KMS-11 (cell line): Measurements from ENCODE around the gene RANBP17.

Experiments
- H2AFZ ChIP-seq: fragments of 200-600 bp; sonication (generic); 2 replicates; pipeline ENCODE4 v1.6.1; 2016; ENCODE audit warnings: antibody characterized with exemption, mixed run types, low read depth
- H3K27ac ChIP-seq: fragments of 200-600 bp; sonication (generic); 2 replicates; pipeline ENCODE4 v1.6.1; 2016; ENCODE audit warnings: mild to moderate bottlenecking, mixed run types
- H3K27me3 ChIP-seq: fragments of 200-600 bp; sonication (generic); 2 replicates; pipeline ENCODE4 v1.6.1; 2017; ENCODE audit warnings: mild to moderate bottlenecking, low read depth, mixed run types, moderate library complexity; ENCODE audit not compliant: insufficient read depth
- H3K36me3 ChIP-seq: fragments of 200-600 bp; sonication (generic); 2 replicates; pipeline ENCODE4 v1.6.1; 2017; ENCODE audit warnings: mild to moderate bottlenecking, mixed run types; ENCODE audit not compliant: insufficient read depth
- H3K4me1 ChIP-seq: fragments of 200-600 bp; sonication (generic); 2 replicates; pipeline ENCODE4 v1.6.1; 2016; ENCODE audit warnings: mild to moderate bottlenecking, low read depth, mixed run types; ENCODE audit not compliant: poor library complexity, severe bottlenecking
- H3K4me2 ChIP-seq: fragments of 200-600 bp; sonication (generic); 2 replicates; pipeline ENCODE4 v1.7.0; 2016; ENCODE audit warnings: mild to moderate bottlenecking, mixed run types
- H3K4me3 ChIP-seq: fragments of 200-600 bp; sonication (generic); IDR thresholded peaks from 2 replicates; pipeline ENCODE4 v1.6.1; 2017; ENCODE audit warnings: low read depth, low read length, mixed read lengths; ENCODE audit not compliant: insufficient read depth
- H3K79me2 ChIP-seq: fragments of 200-600 bp; sonication (generic); 2 replicates; pipeline ENCODE4 v1.6.1; 2016; ENCODE audit warnings: low read depth, mixed run types; ENCODE audit not compliant: insufficient read depth
- H3K9ac ChIP-seq: fragments of 200-600 bp; sonication (generic); 2 replicates; pipeline ENCODE4 v1.6.1; 2016; ENCODE audit warnings: mild to moderate bottlenecking, mixed run types
- H4K20me1 ChIP-seq: fragments of 200-600 bp; sonication (generic); 2 replicates; pipeline ENCODE4 v1.6.1; 2016; ENCODE audit warnings: mild to moderate bottlenecking, mixed run types; ENCODE audit not compliant: insufficient read depth
- TF ChIP-seq, protein P1 (sequence below): fragments of 200-600 bp; sonication (generic); conservative IDR thresholded peaks from 2 replicates; pipeline ENCODE4 v1.6.1; 2017; ENCODE audit warnings: low read depth, mild to moderate bottlenecking, antibody characterized with exemption, low read length, moderate library complexity, mixed read lengths

RANBP17 gene

DNA sequence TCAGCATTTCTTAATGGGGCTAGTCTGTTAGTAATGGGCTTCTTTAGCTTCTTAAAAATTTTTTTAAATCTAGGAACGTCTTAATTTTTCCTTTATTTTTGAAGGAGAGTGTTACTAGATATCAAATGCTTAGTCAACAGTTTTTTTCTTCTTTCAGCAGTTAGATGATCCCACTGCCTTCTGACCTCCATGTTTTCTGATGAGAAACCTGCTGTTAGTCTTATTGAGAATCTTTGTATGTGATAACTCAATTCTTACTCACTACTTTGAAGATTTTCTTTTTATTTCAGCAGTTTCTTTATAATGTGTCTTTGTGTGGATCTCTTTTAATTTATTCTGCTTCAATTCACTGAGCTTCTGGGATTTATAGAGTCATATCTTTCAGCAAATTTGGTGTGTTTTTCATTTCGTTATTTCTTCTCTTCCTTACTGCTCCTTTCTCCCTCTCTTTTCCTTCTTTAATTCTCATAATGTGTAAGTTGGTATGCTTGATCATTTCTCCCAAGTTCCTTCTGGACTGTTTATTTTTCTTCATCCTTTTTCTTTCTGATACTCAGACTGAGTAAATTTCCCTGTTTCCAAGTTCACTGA, 205.8 kb downstream of the RANBP17 start:
- H3K27ac ChIP-seq: no peak overlapping the region
- H3K4me2 ChIP-seq: no peak overlapping the region
- no peak overlapping the region for H2AFZ ChIP-seq
- H3K27me3 ChIP-seq: no peaks in the 10 kb centered on the region
- TF ChIP-seq, protein P1, sequence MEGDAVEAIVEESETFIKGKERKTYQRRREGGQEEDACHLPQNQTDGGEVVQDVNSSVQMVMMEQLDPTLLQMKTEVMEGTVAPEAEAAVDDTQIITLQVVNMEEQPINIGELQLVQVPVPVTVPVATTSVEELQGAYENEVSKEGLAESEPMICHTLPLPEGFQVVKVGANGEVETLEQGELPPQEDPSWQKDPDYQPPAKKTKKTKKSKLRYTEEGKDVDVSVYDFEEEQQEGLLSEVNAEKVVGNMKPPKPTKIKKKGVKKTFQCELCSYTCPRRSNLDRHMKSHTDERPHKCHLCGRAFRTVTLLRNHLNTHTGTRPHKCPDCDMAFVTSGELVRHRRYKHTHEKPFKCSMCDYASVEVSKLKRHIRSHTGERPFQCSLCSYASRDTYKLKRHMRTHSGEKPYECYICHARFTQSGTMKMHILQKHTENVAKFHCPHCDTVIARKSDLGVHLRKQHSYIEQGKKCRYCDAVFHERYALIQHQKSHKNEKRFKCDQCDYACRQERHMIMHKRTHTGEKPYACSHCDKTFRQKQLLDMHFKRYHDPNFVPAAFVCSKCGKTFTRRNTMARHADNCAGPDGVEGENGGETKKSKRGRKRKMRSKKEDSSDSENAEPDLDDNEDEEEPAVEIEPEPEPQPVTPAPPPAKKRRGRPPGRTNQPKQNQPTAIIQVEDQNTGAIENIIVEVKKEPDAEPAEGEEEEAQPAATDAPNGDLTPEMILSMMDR: no peak
- H3K4me1 ChIP-seq: no peaks in the 10 kb centered on the region
- H3K9ac ChIP-seq: no peak overlapping the region
- no peaks in the 10 kb centered on the region for H4K20me1 ChIP-seq
- no peaks in the 10 kb centered on the region for H3K36me3 ChIP-seq
- no peak overlapping the region for H3K4me3 ChIP-seq
- no peaks in the 10 kb centered on the region for H3K79me2 ChIP-seq

GRCh38 chr5:171074747-171075146, 212.9 kb downstream of the RANBP17 start:
- H3K4me2 ChIP-seq: no peak overlapping the region
- no peak overlapping the region for H3K4me3 ChIP-seq
- TF ChIP-seq, protein P1: no peak
- no peaks in the 10 kb centered on the region for H4K20me1 ChIP-seq
- H2AFZ ChIP-seq: no peak overlapping the region
- H3K9ac ChIP-seq: no peak overlapping the region
- H3K4me1 ChIP-seq: no peaks in the 10 kb centered on the region
- no peaks in the 10 kb centered on the region for H3K36me3 ChIP-seq
- no peaks in the 10 kb centered on the region for H3K27me3 ChIP-seq
- H3K27ac ChIP-seq: no peak overlapping the region
- H3K79me2 ChIP-seq: no peaks in the 10 kb centered on the region

DNA sequence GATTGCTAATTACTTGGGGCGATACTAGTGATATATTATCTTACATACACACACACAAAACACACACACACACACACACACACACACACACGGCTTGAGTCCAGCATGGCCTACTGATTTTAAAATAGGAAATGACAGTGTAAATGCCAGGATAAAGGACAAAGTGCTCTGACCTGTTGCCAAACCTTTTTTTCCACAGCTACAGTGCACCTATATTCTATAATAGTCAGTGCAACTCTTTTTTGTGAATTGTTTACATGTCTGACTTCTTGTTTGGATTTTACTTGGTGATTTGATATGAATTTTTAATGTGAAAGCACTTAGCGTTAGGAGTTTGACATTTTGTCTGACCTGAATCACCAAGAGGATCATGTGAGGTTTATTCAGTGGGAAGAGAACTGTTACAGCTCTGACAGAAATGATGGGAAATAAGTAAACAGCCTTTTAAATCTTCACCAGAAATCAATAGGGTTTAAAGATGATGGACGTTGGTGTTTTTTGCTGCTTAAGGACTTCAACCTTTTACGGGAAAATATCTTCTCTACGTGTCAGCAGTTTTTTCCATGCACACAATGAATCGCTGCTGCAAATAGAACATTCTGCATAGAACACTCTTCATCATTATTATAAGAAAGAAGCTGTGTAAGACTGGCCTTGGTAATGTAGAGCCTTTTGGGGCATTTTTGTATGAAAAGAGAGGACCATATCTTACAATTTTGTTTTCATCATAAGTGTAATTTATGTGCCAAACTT, 218.5 kb downstream of the RANBP17 start:
- TF ChIP-seq, protein P1: no peak
- Histone ChIP-seq H3K9ac (no peak overlapping the region), H3K27ac (no peak overlapping the region), H3K79me2 (no peaks in the 10 kb centered on the region), H3K4me2 (no peak overlapping the region), H2AFZ (no peak overlapping the region), H3K4me1 (no peaks in the 10 kb centered on the region), H4K20me1 (no peaks in the 10 kb centered on the region), H3K4me3 (no peak overlapping the region), H3K27me3 (no peaks in the 10 kb centered on the region), H3K36me3 (no peaks in the 10 kb centered on the region)

DNA sequence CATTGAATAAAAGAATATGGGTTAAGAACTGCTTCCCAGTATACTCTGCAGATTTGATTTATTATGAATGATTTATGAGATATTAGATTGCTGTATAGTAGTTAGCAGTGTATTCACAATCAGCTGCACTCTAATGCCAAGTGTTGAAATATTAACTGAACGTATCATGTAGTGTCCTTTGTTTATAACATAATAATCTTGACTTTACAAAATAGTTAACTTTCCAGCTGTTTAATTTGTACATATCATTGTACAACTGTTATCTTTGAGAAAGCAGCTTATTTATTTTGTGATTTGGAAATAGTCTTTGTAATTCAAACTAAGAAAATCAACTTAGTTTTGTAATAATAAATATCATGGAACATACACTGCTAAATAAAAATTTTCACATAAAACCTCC, 219.5 kb downstream of the RANBP17 start:
- H3K4me2 ChIP-seq: no peak overlapping the region
- H4K20me1 ChIP-seq: no peaks in the 10 kb centered on the region
- H3K36me3 ChIP-seq: no peaks in the 10 kb centered on the region
- no peaks in the 10 kb centered on the region for H3K27me3 ChIP-seq
- no peak overlapping the region for H3K9ac ChIP-seq
- H3K4me1 ChIP-seq: no peaks in the 10 kb centered on the region
- no peaks in the 10 kb centered on the region for H3K79me2 ChIP-seq
- no peak overlapping the region for H3K27ac ChIP-seq
- no peak overlapping the region for H2AFZ ChIP-seq
- TF ChIP-seq, protein P1: no peak
- H3K4me3 ChIP-seq: no peak overlapping the region
